GM23338 (cell line): Measurements from ENCODE around the gene ID3. TPM values are rescaled to one million over a fixed set of nuclear protein-coding genes. Genes with fewer than 3 reads are reported as not detected.

Source experiments
- ATAC-seq: fragments of 200-7000 bp; cut with Tn5 transposase; 3 replicates; pipeline ENCODE4 v1.9.1; 2020
- DNase-seq: peaks from one replicate; pipeline ENCODE4 v3.0.0-alpha.2; 2015; ENCODE audit warnings: low spot score
- H2AFZ ChIP-seq: fragments of 200-600 bp; sonication (generic); 2 replicates; pipeline ENCODE4 v1.8.0; 2016; ENCODE audit warnings: antibody characterized with exemption, mild to moderate bottlenecking, moderate library complexity
- H3F3A ChIP-seq: fragments of 200-600 bp; sonication (generic); replicated peaks from 2 replicates; pipeline ENCODE4 v1.8.0; 2017; ENCODE audit warnings: antibody characterized with exemption, mixed run types, low read depth
- H3K27ac ChIP-seq: fragments of 200-600 bp; sonication (generic); 2 replicates; pipeline ENCODE4 v1.6.1; 2016; ENCODE audit warnings: low read depth
- H3K27me3 ChIP-seq: fragments of 200-600 bp; sonication (generic); 2 replicates; pipeline ENCODE4 v1.8.0; 2016; ENCODE audit warnings: mild to moderate bottlenecking, mixed run types, moderate library complexity; ENCODE audit not compliant: insufficient read depth
- H3K36me3 ChIP-seq: fragments of 200-600 bp; sonication (generic); 2 replicates; pipeline ENCODE4 v1.8.0; 2016; ENCODE audit warnings: mild to moderate bottlenecking; ENCODE audit not compliant: insufficient read depth
- H3K4me1 ChIP-seq: fragments of 200-600 bp; sonication (generic); 2 replicates; pipeline ENCODE4 v1.8.0; 2016; ENCODE audit warnings: mild to moderate bottlenecking, moderate library complexity; ENCODE audit not compliant: insufficient read depth
- H3K4me2 ChIP-seq: fragments of 200-600 bp; sonication (generic); 2 replicates; pipeline ENCODE4 v1.7.1; 2017; ENCODE audit warnings: mixed run types
- H3K4me3 ChIP-seq: fragments of 200-600 bp; sonication (generic); 2 replicates; pipeline ENCODE4 v1.6.1; 2016; ENCODE audit warnings: mixed run types
- H3K79me2 ChIP-seq: fragments of 200-600 bp; sonication (generic); replicated peaks from 2 replicates; pipeline ENCODE4 v1.8.0; 2017; ENCODE audit warnings: mild to moderate bottlenecking; ENCODE audit not compliant: insufficient read depth
- H3K9me2 ChIP-seq: fragments of 200-600 bp; sonication (generic); 2 replicates; pipeline ENCODE4 v1.8.0; 2017; ENCODE audit not compliant: insufficient read depth
- H4K20me1 ChIP-seq: fragments of 200-600 bp; sonication (generic); replicated peaks from 2 replicates; pipeline ENCODE4 v1.8.0; 2017; ENCODE audit warnings: mild to moderate bottlenecking; ENCODE audit not compliant: insufficient read depth
- H3K27ac Mint-ChIP-seq: 2 replicates; pipeline ENCODE4 v1.8.0; 2020; ENCODE audit warnings: inconsistent platforms, mild to moderate bottlenecking, moderate library complexity, mixed read lengths
- H3K27me3 Mint-ChIP-seq: 3 replicates; pipeline ENCODE4 v1.8.0; 2022; ENCODE audit warnings: low read depth, mild to moderate bottlenecking, moderate library complexity, mixed read lengths, inconsistent platforms; ENCODE audit not compliant: insufficient read depth, poor library complexity
- H3K36me3 Mint-ChIP-seq: 3 replicates; pipeline ENCODE4 v1.8.0; 2021; ENCODE audit warnings: low read depth, mild to moderate bottlenecking, inconsistent platforms, moderate library complexity, mixed read lengths
- H3K4me1 Mint-ChIP-seq: 3 replicates; pipeline ENCODE4 v1.8.0; 2020; ENCODE audit warnings: mild to moderate bottlenecking, inconsistent platforms, mixed read lengths
- H3K4me3 Mint-ChIP-seq: 3 replicates; pipeline ENCODE4 v1.8.0; 2021; ENCODE audit warnings: moderate library complexity, mild to moderate bottlenecking, inconsistent platforms, mixed read lengths
- H3K9me3 Mint-ChIP-seq: 3 replicates; pipeline ENCODE4 v1.8.0; 2020; ENCODE audit warnings: moderate library complexity, mild to moderate bottlenecking, inconsistent platforms, mixed read lengths
- CREB1 ChIP-seq: fragments of 250-450 bp; sonication (Bioruptor Pico); IDR thresholded peaks from 2 replicates; pipeline ENCODE4 v1.5.0; 2020; ENCODE audit warnings: low read depth, mild to moderate bottlenecking, moderate library complexity
- EZH2 ChIP-seq: fragments of 200-600 bp; sonication (generic); IDR thresholded peaks from one replicate; pipeline ENCODE4 v1.8.0; 2017; ENCODE audit warnings: antibody characterized with exemption, mild to moderate bottlenecking, low read depth; ENCODE audit not compliant: unreplicated experiment
- EZH2phosphoT487 ChIP-seq: fragments of 200-600 bp; sonication (generic); IDR thresholded peaks from one replicate; pipeline ENCODE4 v1.8.1; 2018; ENCODE audit warnings: antibody characterized with exemption; ENCODE audit not compliant: unreplicated experiment
- JUNB ChIP-seq: IDR thresholded peaks from one replicate; pipeline ENCODE4 v1.6.1; 2016; ENCODE audit warnings: antibody characterized with exemption; ENCODE audit not compliant: unreplicated experiment
- POLR2AphosphoS5 ChIP-seq: IDR thresholded peaks from 2 replicates; pipeline ENCODE4 v1.6.1; 2016; ENCODE audit warnings: antibody characterized with exemption, low read depth
- STAT1 ChIP-seq: IDR thresholded peaks from one replicate; pipeline ENCODE4 v1.6.1; 2016; ENCODE audit warnings: antibody characterized with exemption; ENCODE audit not compliant: unreplicated experiment
- ZNF114 ChIP-seq: fragments of 250-450 bp; sonication (Bioruptor Pico); IDR thresholded peaks from 2 replicates; pipeline ENCODE4 v1.5.0; 2020; ENCODE audit warnings: mild to moderate bottlenecking, moderate library complexity
- ZNF331 ChIP-seq: fragments of 250-450 bp; sonication (Bioruptor Pico); IDR thresholded peaks from 2 replicates; pipeline ENCODE4 v1.5.0; 2020; ENCODE audit warnings: low read depth, mild to moderate bottlenecking, moderate library complexity
- polyA plus RNA-seq: library from polyadenylated mRNA; unstranded; fragments of >200 nt; fragmentation: Nextera tagmentation; extraction: Ambion mirVana; gene quantifications from 2 replicates; pipeline ENCODE4 v1.2.1, GENCODE V29; 2016
- total RNA-seq: library from RNA; depleted of rRNA; stranded (reverse); fragments of >200 nt; shearing (Covaris generic); gene quantifications from 2 replicates; pipeline ENCODE4 v1.2.3, GENCODE V29; 2014
- TF ChIP-seq, protein P1 (sequence below): IDR thresholded peaks from one replicate; pipeline ENCODE4 v1.6.1; 2018; ENCODE audit warnings: antibody characterized with exemption; ENCODE audit not compliant: unreplicated experiment
- TF ChIP-seq, protein P2 (sequence below): IDR thresholded peaks from 2 replicates; pipeline ENCODE4 v1.6.1; 2016; ENCODE audit warnings: antibody characterized with exemption
- TF ChIP-seq, protein P3 (sequence below), 2 experiments: fragments of 200-600 bp in 1 of 2; sonication (generic) in 1 of 2; conservative IDR thresholded peaks; 2 replicates each; pipeline versions ENCODE4 v1.5.1 to v1.6.1; 2016 to 2017; ENCODE audit warnings: antibody characterized with exemption in 2 of 2, low read depth in 2 of 2, mild to moderate bottlenecking in 2 of 2, moderate library complexity in 1 of 2

ID3 gene
- total and polyA plus RNA-seq, 2 experiments from 2014 or later = 164 to 345 TPM

DNA sequence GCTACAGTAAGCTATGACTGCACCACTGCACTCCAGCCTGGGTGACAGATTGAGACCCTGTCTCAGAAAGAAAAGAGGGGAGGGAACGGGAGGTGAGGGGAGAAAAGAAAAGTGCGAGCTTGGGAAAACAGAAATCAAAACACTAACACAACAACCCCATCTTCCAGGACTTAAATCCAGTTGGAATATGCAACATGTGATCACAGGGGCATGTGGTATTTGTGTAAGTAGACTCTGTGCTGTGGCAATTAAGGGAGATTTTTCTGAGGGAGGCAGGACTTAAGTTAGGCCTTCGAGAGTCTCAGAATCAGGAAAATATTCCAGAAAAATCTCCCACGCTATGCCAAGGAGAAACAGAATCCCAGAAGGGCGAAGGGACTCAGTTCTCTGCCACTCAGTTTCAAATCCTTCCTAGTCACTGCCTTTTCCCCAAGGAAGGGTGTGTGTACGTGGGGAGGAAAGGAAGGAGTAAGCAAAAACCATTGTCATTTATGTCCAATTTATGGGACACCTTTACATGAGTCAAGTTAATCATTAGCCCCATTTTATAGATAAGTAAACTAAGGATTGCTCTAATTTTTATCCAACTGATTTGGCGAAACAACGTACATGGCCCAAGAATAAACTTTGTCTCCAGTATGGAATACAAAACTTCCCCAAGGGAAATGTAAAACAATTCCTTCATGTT is 12.3 kb downstream of the ID3 start:
- Histone ChIP-seq H3K27ac (no peak overlapping the region), H3K4me2 (no peak overlapping the region), H4K20me1 (no peaks in the 10 kb centered on the region), H3K9me2 (no peaks in the 10 kb centered on the region), H3K4me1 (peaks cover 8% of the 10 kb centered on the region), H3K27me3 (no peaks in the 10 kb centered on the region), H2AFZ (peak overlapping the region; percentile 20; the same call in 1 of the 2 replicates), H3K79me2 (no peaks in the 10 kb centered on the region), H3F3A (no peaks in the 10 kb centered on the region), H3K4me3 (no peak overlapping the region), H3K36me3 (no peaks in the 10 kb centered on the region)
- Mint-ChIP-seq H3K27me3 (peaks cover 7% of the 10 kb centered on the region), H3K4me3 (no peak overlapping the region), H3K27ac (no peak overlapping the region), H3K4me1 (peaks cover 26% of the 10 kb centered on the region), H3K36me3 (no peaks in the 10 kb centered on the region), H3K9me3 (no peaks in the 10 kb centered on the region)
- DNase-seq = no peak
- no peak for ATAC-seq
- TF ChIP-seq STAT1 = no peak
- TF ChIP-seq CREB1 = no peak

DNA sequence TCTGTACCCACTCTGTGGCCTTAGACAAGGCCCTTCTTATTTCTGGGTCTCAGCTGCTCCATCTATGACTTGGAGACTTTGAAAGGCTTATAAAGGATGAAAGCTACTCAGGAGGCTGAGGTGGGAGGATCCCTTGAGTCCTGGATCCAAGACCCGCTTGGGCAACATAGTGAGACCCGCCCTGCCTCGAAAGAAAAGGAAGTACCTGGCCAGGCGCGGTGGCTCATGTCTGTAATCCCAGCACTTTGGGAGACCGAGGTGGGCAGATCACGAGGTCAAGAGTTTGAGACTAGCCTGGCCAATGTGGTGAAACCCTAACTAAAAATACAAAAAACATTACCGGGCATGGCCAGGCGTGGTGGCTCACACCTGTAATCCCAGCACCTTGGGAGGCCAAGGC is 13.4 kb downstream of the ID3 start:
- ATAC-seq (no peak), DNase-seq (no peak)
- Mint-ChIP-seq H3K27ac (no peak overlapping the region), H3K4me1 (peaks cover 14% of the 10 kb centered on the region), H3K36me3 (no peaks in the 10 kb centered on the region), H3K4me3 (no peak overlapping the region), H3K27me3 (peaks cover 7% of the 10 kb centered on the region), H3K9me3 (no peaks in the 10 kb centered on the region)
- Histone ChIP-seq H3K4me3 (no peak overlapping the region), H3K4me1 (peaks cover 8% of the 10 kb centered on the region; the same call in 1 of the 2 replicates), H3K27me3 (no peaks in the 10 kb centered on the region), H3K79me2 (no peaks in the 10 kb centered on the region), H3K27ac (no peak overlapping the region), H2AFZ (peak overlapping the region; percentile 54; the same call in 1 of the 2 replicates), H3F3A (peaks cover 3% of the 10 kb centered on the region; the same call in 1 of the 2 replicates), H3K9me2 (no peaks in the 10 kb centered on the region), H3K4me2 (no peak overlapping the region), H4K20me1 (no peaks in the 10 kb centered on the region), H3K36me3 (no peaks in the 10 kb centered on the region)
- TF ChIP-seq EZH2phosphoT487 (no peak), EZH2 (no peak), ZNF114 (CRISPR knock-in tag) (no peak), ZNF331 (CRISPR knock-in tag) (no peak), CREB1 (no peak), POLR2AphosphoS5 (no peak), STAT1 (no peak), JUNB (no peak)
- TF ChIP-seq, protein P1, sequence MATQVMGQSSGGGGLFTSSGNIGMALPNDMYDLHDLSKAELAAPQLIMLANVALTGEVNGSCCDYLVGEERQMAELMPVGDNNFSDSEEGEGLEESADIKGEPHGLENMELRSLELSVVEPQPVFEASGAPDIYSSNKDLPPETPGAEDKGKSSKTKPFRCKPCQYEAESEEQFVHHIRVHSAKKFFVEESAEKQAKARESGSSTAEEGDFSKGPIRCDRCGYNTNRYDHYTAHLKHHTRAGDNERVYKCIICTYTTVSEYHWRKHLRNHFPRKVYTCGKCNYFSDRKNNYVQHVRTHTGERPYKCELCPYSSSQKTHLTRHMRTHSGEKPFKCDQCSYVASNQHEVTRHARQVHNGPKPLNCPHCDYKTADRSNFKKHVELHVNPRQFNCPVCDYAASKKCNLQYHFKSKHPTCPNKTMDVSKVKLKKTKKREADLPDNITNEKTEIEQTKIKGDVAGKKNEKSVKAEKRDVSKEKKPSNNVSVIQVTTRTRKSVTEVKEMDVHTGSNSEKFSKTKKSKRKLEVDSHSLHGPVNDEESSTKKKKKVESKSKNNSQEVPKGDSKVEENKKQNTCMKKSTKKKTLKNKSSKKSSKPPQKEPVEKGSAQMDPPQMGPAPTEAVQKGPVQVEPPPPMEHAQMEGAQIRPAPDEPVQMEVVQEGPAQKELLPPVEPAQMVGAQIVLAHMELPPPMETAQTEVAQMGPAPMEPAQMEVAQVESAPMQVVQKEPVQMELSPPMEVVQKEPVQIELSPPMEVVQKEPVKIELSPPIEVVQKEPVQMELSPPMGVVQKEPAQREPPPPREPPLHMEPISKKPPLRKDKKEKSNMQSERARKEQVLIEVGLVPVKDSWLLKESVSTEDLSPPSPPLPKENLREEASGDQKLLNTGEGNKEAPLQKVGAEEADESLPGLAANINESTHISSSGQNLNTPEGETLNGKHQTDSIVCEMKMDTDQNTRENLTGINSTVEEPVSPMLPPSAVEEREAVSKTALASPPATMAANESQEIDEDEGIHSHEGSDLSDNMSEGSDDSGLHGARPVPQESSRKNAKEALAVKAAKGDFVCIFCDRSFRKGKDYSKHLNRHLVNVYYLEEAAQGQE = no peak
- TF ChIP-seq, protein P2, sequence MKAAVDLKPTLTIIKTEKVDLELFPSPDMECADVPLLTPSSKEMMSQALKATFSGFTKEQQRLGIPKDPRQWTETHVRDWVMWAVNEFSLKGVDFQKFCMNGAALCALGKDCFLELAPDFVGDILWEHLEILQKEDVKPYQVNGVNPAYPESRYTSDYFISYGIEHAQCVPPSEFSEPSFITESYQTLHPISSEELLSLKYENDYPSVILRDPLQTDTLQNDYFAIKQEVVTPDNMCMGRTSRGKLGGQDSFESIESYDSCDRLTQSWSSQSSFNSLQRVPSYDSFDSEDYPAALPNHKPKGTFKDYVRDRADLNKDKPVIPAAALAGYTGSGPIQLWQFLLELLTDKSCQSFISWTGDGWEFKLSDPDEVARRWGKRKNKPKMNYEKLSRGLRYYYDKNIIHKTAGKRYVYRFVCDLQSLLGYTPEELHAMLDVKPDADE = no peak
- TF ChIP-seq, protein P3, sequence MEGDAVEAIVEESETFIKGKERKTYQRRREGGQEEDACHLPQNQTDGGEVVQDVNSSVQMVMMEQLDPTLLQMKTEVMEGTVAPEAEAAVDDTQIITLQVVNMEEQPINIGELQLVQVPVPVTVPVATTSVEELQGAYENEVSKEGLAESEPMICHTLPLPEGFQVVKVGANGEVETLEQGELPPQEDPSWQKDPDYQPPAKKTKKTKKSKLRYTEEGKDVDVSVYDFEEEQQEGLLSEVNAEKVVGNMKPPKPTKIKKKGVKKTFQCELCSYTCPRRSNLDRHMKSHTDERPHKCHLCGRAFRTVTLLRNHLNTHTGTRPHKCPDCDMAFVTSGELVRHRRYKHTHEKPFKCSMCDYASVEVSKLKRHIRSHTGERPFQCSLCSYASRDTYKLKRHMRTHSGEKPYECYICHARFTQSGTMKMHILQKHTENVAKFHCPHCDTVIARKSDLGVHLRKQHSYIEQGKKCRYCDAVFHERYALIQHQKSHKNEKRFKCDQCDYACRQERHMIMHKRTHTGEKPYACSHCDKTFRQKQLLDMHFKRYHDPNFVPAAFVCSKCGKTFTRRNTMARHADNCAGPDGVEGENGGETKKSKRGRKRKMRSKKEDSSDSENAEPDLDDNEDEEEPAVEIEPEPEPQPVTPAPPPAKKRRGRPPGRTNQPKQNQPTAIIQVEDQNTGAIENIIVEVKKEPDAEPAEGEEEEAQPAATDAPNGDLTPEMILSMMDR (conservative IDR thresholded peaks at IDR 0.05; ENCODE audit: low read depth in 2 of 2) = no peak
